Liver (tissue), 9 donors: Measurements from ENCODE around the gene DZANK1. TPM values are rescaled to one million over a fixed set of nuclear protein-coding genes. Genes with fewer than 3 reads are reported as not detected.
"Not testable (repeated sequence)": the region's sequence is repeated elsewhere in the genome, so short reads cannot be mapped to it uniquely, and the experiment has no call there.

Experiments used
- DNase-seq: peaks from one replicate; pipeline ENCODE4 v3.0.0-alpha.2; 2017; ENCODE audit warnings: low spot score
- H3K27ac ChIP-seq, 2 donors: one replicate each; pipeline ENCODE4 v1.7.0; 2013; ENCODE audit warnings: inconsistent platforms in 2 of 2, low read length in 2 of 2, control low read depth in 1 of 2, low read depth in 1 of 2, mild to moderate bottlenecking in 1 of 2
- H3K27me3 ChIP-seq, 4 donors: one replicate each; pipeline versions ENCODE4 v1.6.1 to v1.7.0; 2013; ENCODE audit warnings: low read length in 3 of 4, inconsistent platforms in 1 of 4, mild to moderate bottlenecking in 1 of 4, moderate library complexity in 1 of 4; ENCODE audit not compliant: control insufficient read depth in 4 of 4, insufficient read depth in 4 of 4
- H3K36me3 ChIP-seq, 4 donors: one replicate each; pipeline versions ENCODE4 v1.6.1 to v1.7.0; 2013; ENCODE audit warnings: low read length in 3 of 4, mild to moderate bottlenecking in 3 of 4, low read depth in 1 of 4, moderate library complexity in 1 of 4; ENCODE audit not compliant: control insufficient read depth in 4 of 4, insufficient read depth in 3 of 4
- H3K4me1 ChIP-seq, 4 donors: one replicate each; pipeline versions ENCODE4 v1.6.1 to v1.7.0; 2013; ENCODE audit warnings: low read length in 3 of 4, mild to moderate bottlenecking in 3 of 4, moderate library complexity in 1 of 4; ENCODE audit not compliant: control insufficient read depth in 4 of 4, insufficient read depth in 4 of 4
- H3K4me3 ChIP-seq, 3 donors: one replicate each; pipeline versions ENCODE4 v1.6.1 to v1.7.0; 2013; ENCODE audit warnings: low read length in 3 of 3, control low read depth in 1 of 3, low read depth in 1 of 3, mild to moderate bottlenecking in 1 of 3
- H3K9ac ChIP-seq, 2 donors: one replicate each; pipeline ENCODE4 v1.7.0; 2013; ENCODE audit warnings: low read length in 2 of 2, mild to moderate bottlenecking in 2 of 2, moderate library complexity in 2 of 2, control low read depth in 1 of 2, low read depth in 1 of 2
- H3K9me3 ChIP-seq, 4 donors: one replicate each; pipeline versions ENCODE4 v1.6.1 to v1.7.0; 2013; ENCODE audit warnings: low read length in 3 of 4; ENCODE audit not compliant: control insufficient read depth in 4 of 4
- ATF3 ChIP-seq: IDR thresholded peaks from 2 replicates; pipeline ENCODE4 v1.6.1; 2016; ENCODE audit warnings: antibody characterized with exemption
- CTCF ChIP-seq: fragments of 150-350 bp; IDR thresholded peaks from 2 replicates; pipeline ENCODE4 v1.5.1; 2017; ENCODE audit warnings: improper control_type of control experiment, low read depth, low read length; ENCODE audit not compliant: missing input control
- EGR1 ChIP-seq, 2 donors: IDR thresholded peaks; 2 replicates each; pipeline ENCODE4 v1.6.1; 2016 to 2018; ENCODE audit warnings: antibody characterized with exemption in 2 of 2, low read depth in 2 of 2
- FOXA1 ChIP-seq: IDR thresholded peaks from 2 replicates; pipeline ENCODE4 v1.6.1; 2016; ENCODE audit warnings: antibody characterized with exemption
- FOXA2 ChIP-seq: IDR thresholded peaks from 2 replicates; pipeline ENCODE4 v1.6.1; 2016; ENCODE audit warnings: antibody characterized with exemption
- GABPA ChIP-seq, 2 donors: IDR thresholded peaks in 1 of 2; conservative IDR thresholded peaks in 1 of 2; 2 replicates each; pipeline ENCODE4 v1.6.1; 2016; ENCODE audit warnings: antibody characterized with exemption in 2 of 2, mild to moderate bottlenecking in 1 of 2, moderate library complexity in 1 of 2
- HNF4A ChIP-seq, 2 donors: conservative IDR thresholded peaks; 2 replicates each; pipeline ENCODE4 v1.6.1; 2016; ENCODE audit warnings: antibody characterized with exemption in 2 of 2, mild to moderate bottlenecking in 2 of 2
- JUND ChIP-seq, 2 donors: IDR thresholded peaks; 2 replicates each; pipeline ENCODE4 v1.6.1; 2016; ENCODE audit warnings: antibody characterized with exemption in 2 of 2
- MAX ChIP-seq: IDR thresholded peaks from 2 replicates; pipeline ENCODE4 v1.6.1; 2016; ENCODE audit warnings: antibody characterized with exemption
- NR2F2 ChIP-seq: IDR thresholded peaks from 2 replicates; pipeline ENCODE4 v1.6.1; 2016; ENCODE audit warnings: antibody characterized with exemption
- RAD21 ChIP-seq, 2 donors: IDR thresholded peaks; 2 replicates each; pipeline ENCODE4 v1.6.1; 2016; ENCODE audit warnings: antibody characterized with exemption in 2 of 2, mild to moderate bottlenecking in 2 of 2
- RXRA ChIP-seq, 2 donors: IDR thresholded peaks; 2 replicates each; pipeline ENCODE4 v1.6.1; 2017 to 2018; ENCODE audit warnings: antibody characterized with exemption in 2 of 2, mild to moderate bottlenecking in 1 of 2
- TAF1 ChIP-seq: conservative IDR thresholded peaks from 2 replicates; pipeline ENCODE4 v1.6.1; 2016; ENCODE audit warnings: antibody characterized with exemption, mild to moderate bottlenecking
- WGBS: extraction: QIAGEN DNeasy Blood & Tissue Kit; methylation state at CpG from one replicate; pipeline ENCODE4 v1.1.7; 2013; 5-methylcytosine and 5-hydroxymethylcytosine counted together
- polyA plus RNA-seq, 2 donors: library from polyadenylated mRNA; stranded (reverse) in 1 of 2; unstranded in 1 of 2; fragments of 200-250 nt in 1 of 2; fragments of >200 nt in 1 of 2; fragmentation: Nextera tagmentation in 1 of 2; extraction: Ambion mirVana in 1 of 2; gene quantifications; one replicate each; pipeline versions ENCODE4 v1.2.1 to v1.2.3, GENCODE V29; 2013 to 2015
- total RNA-seq, 2 donors: library from RNA; depleted of rRNA; stranded (reverse); fragments of >200 nt; gene quantifications; one replicate each; pipeline ENCODE4 v1.2.3, GENCODE V29; 2014
- TF ChIP-seq, protein P1 (sequence below): IDR thresholded peaks from 2 replicates; pipeline ENCODE4 v1.6.1; 2016; ENCODE audit warnings: antibody characterized with exemption, mild to moderate bottlenecking
- donor health status: healthy.
- donor health status: healthy.
- donor health status: healthy.
- donor health status: healthy.
- donor health status: healthy.

DZANK1 gene
- total and polyA plus RNA-seq, 4 donors = 0.19 to 0.84 (median 0.31) TPM

DNA sequence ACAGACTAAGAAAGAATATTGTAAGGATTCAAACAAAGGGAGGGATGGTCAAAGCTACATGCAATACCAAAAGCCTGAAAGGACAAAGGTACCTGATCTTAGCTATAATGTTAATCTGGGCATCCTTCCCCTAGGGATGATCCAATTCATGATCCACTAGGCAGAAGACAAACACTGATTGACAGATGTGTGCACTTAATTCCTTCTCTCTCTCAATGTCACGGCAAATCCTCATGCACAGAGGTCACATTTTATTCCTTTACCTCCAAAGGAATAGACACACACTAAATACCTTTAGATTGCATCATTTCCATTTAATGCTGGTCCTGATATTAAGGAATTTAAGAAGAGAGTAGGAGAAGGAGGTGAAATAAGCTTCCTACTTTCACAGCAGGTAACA is 105.2 kb downstream of the DZANK1 start:
- H3K4me3 ChIP-seq = no peak overlapping the region
- H3K9me3 ChIP-seq = no peaks in the 10 kb centered on the region
- no peak for DNase-seq
- H3K9ac ChIP-seq = no peak overlapping the region
- no peak overlapping the region for H3K27ac ChIP-seq
- TF ChIP-seq JUND (IDR thresholded peaks at IDR 0.05) = no peak
- no peak for TF ChIP-seq RAD21 (IDR thresholded peaks at IDR 0.05)
- no peaks in the 10 kb centered on the region for H3K36me3 ChIP-seq
- H3K27me3 ChIP-seq = no peaks in the 10 kb centered on the region
- 98% methylated on average over 1 of the region's 1 CpG for WGBS
- no peaks in the 10 kb centered on the region for H3K4me1 ChIP-seq

GRCh38 chr20:18360635-18361034 is 106.2 kb downstream of the DZANK1 start:
- Histone ChIP-seq H3K4me1 (no peaks in the 10 kb centered on the region), H3K27me3 (no peaks in the 10 kb centered on the region), H3K27ac (no peak overlapping the region), H3K9ac (no peak overlapping the region), H3K9me3 (no peaks in the 10 kb centered on the region), H3K4me3 (no peak overlapping the region), H3K36me3 (no peaks in the 10 kb centered on the region)
- 47% methylated on average over 1 of the region's 1 CpG for WGBS
- DNase-seq = no peak
- TF ChIP-seq RXRA (IDR thresholded peaks at IDR 0.05) (no peak), TAF1 (no peak), NR2F2 (no peak), CTCF (no peak), GABPA (IDR thresholded peaks at IDR 0.05 in 1 of 2, conservative IDR thresholded peaks at IDR 0.05 in 1 of 2) (no peak), MAX (no peak), FOXA1 (no peak), RAD21 (IDR thresholded peaks at IDR 0.05) (no peak), HNF4A (conservative IDR thresholded peaks at IDR 0.05) (no peak), ATF3 (no peak), EGR1 (IDR thresholded peaks at IDR 0.05; ENCODE audit: low read depth in 2 of 2) (no peak), FOXA2 (no peak)
- TF ChIP-seq, protein P1, sequence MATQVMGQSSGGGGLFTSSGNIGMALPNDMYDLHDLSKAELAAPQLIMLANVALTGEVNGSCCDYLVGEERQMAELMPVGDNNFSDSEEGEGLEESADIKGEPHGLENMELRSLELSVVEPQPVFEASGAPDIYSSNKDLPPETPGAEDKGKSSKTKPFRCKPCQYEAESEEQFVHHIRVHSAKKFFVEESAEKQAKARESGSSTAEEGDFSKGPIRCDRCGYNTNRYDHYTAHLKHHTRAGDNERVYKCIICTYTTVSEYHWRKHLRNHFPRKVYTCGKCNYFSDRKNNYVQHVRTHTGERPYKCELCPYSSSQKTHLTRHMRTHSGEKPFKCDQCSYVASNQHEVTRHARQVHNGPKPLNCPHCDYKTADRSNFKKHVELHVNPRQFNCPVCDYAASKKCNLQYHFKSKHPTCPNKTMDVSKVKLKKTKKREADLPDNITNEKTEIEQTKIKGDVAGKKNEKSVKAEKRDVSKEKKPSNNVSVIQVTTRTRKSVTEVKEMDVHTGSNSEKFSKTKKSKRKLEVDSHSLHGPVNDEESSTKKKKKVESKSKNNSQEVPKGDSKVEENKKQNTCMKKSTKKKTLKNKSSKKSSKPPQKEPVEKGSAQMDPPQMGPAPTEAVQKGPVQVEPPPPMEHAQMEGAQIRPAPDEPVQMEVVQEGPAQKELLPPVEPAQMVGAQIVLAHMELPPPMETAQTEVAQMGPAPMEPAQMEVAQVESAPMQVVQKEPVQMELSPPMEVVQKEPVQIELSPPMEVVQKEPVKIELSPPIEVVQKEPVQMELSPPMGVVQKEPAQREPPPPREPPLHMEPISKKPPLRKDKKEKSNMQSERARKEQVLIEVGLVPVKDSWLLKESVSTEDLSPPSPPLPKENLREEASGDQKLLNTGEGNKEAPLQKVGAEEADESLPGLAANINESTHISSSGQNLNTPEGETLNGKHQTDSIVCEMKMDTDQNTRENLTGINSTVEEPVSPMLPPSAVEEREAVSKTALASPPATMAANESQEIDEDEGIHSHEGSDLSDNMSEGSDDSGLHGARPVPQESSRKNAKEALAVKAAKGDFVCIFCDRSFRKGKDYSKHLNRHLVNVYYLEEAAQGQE = no peak

GRCh38 chr20:18359854-18360253 is 107.0 kb downstream of the DZANK1 start:
- H3K9me3 ChIP-seq = no peaks in the 10 kb centered on the region
- H3K36me3 ChIP-seq = no peaks in the 10 kb centered on the region
- H3K4me1 ChIP-seq = no peaks in the 10 kb centered on the region
- H3K9ac ChIP-seq = no peak overlapping the region
- no peaks in the 10 kb centered on the region for H3K27me3 ChIP-seq
- 99% methylated on average over 1 of the region's 1 CpG for WGBS
- TF ChIP-seq NR2F2 (no peak), HNF4A (conservative IDR thresholded peaks at IDR 0.05) (no peak)
- H3K4me3 ChIP-seq = no peak overlapping the region
- H3K27ac ChIP-seq = no peak overlapping the region
- DNase-seq = no peak

- WGBS = 59% methylated on average over 3 of the region's 3 CpGs
- H3K36me3 ChIP-seq, H3K4me3 ChIP-seq, H3K27me3 ChIP-seq, H3K9ac ChIP-seq, DNase-seq, H3K9me3 ChIP-seq, H3K27ac ChIP-seq, H3K4me1 ChIP-seq: not testable (repeated sequence)
Measured at GRCh38 chr20:18349749-18350148, 117.1 kb downstream of the DZANK1 start.
